H9 (cell line): ENCODE results near the gene TTC28. TPM values are rescaled to one million over a fixed set of nuclear protein-coding genes. Genes with fewer than 3 reads are reported as not detected.
"Not testable (repeated sequence)": the region's sequence is repeated elsewhere in the genome, so short reads cannot be mapped to it uniquely, and the experiment has no call there.

Experiments used
- DNase-seq: peaks from one replicate; pipeline ENCODE4 v3.0.0-alpha.2; 2017
- H2AFZ ChIP-seq: one replicate; pipeline ENCODE4 v1.6.1; 2013; ENCODE audit warnings: mild to moderate bottlenecking, low read length, control low read depth, moderate library complexity
- H2AK5ac ChIP-seq: 2 replicates; pipeline ENCODE4 v1.6.1; 2013; ENCODE audit warnings: low read length, control low read depth, mixed read lengths; ENCODE audit not compliant: insufficient read length
- H2BK120ac ChIP-seq: one replicate; pipeline ENCODE4 v1.6.1; 2013; ENCODE audit warnings: low read depth, mild to moderate bottlenecking, low read length, control low read depth, inconsistent platforms; ENCODE audit not compliant: poor library complexity, severe bottlenecking
- H2BK12ac ChIP-seq: 2 replicates; pipeline ENCODE4 v1.6.1; 2013; ENCODE audit warnings: low read length, control low read depth, mixed read lengths, low read depth; ENCODE audit not compliant: insufficient read length
- H2BK15ac ChIP-seq: 2 replicates; pipeline ENCODE4 v1.6.1; 2013; ENCODE audit warnings: low read depth, low read length, control low read depth
- H2BK20ac ChIP-seq: one replicate; pipeline ENCODE4 v1.6.1; 2013; ENCODE audit warnings: low read depth, mild to moderate bottlenecking, low read length, control low read depth, inconsistent platforms; ENCODE audit not compliant: poor library complexity, severe bottlenecking
- H2BK5ac ChIP-seq: 2 replicates; pipeline ENCODE4 v1.6.1; 2013; ENCODE audit warnings: low read length, control low read depth, mixed read lengths; ENCODE audit not compliant: insufficient read length
- H3K14ac ChIP-seq: 2 replicates; pipeline ENCODE4 v1.6.1; 2013; ENCODE audit warnings: low read length, control low read depth; ENCODE audit not compliant: insufficient read depth
- H3K18ac ChIP-seq: 2 replicates; pipeline ENCODE4 v1.6.1; 2013; ENCODE audit warnings: low read depth, mild to moderate bottlenecking, mixed read lengths, low read length, control low read depth; ENCODE audit not compliant: insufficient read length
- H3K23ac ChIP-seq: 2 replicates; pipeline ENCODE4 v1.6.1; 2013; ENCODE audit warnings: low read length, control low read depth, mixed read lengths, low read depth; ENCODE audit not compliant: insufficient read length
- H3K23me2 ChIP-seq: 2 replicates; pipeline ENCODE4 v1.6.1; 2013; ENCODE audit warnings: low read depth, mild to moderate bottlenecking, mixed read lengths, low read length, control low read depth; ENCODE audit not compliant: insufficient read length, poor library complexity, severe bottlenecking
- H3K27ac ChIP-seq: 2 replicates; pipeline ENCODE4 v1.5.1; 2013; ENCODE audit warnings: low read length, control low read depth, mixed read lengths, low read depth; ENCODE audit not compliant: insufficient read length
- H3K27me3 ChIP-seq: 2 replicates; pipeline ENCODE4 v1.6.1; 2013; ENCODE audit warnings: low read length, control low read depth, inconsistent platforms; ENCODE audit not compliant: insufficient read depth
- H3K4ac ChIP-seq: 2 replicates; pipeline ENCODE4 v1.6.1; 2013; ENCODE audit warnings: low read depth, mild to moderate bottlenecking, control low read depth, inconsistent platforms, low read length, moderate library complexity
- H3K4me1 ChIP-seq: 2 replicates; pipeline ENCODE4 v1.6.1; 2013; ENCODE audit warnings: low read length, control low read depth, inconsistent platforms; ENCODE audit not compliant: insufficient read depth
- H3K4me2 ChIP-seq: 2 replicates; pipeline ENCODE4 v1.6.1; 2013; ENCODE audit warnings: low read length, control low read depth, mixed read lengths; ENCODE audit not compliant: insufficient read length, insufficient read depth
- H3K56ac ChIP-seq: 2 replicates; pipeline ENCODE4 v1.6.1; 2013; ENCODE audit warnings: low read depth, mild to moderate bottlenecking, mixed read lengths, low read length, control low read depth; ENCODE audit not compliant: insufficient read length
- H3K79me1 ChIP-seq: 2 replicates; pipeline ENCODE4 v1.6.1; 2013; ENCODE audit warnings: low read depth, mild to moderate bottlenecking, moderate library complexity, low read length, control low read depth, inconsistent platforms; ENCODE audit not compliant: insufficient read depth, poor library complexity, severe bottlenecking
- H3K79me2 ChIP-seq: 2 replicates; pipeline ENCODE4 v1.6.1; 2013; ENCODE audit warnings: low read length, control low read depth, inconsistent platforms; ENCODE audit not compliant: insufficient read depth
- H3K9ac ChIP-seq: 2 replicates; pipeline ENCODE4 v1.6.1; 2013; ENCODE audit warnings: low read length, control low read depth, mixed read lengths; ENCODE audit not compliant: insufficient read length; ENCODE audit errors: extremely low read depth
- H3K9me3 ChIP-seq: one replicate; pipeline ENCODE4 v1.6.1; 2013; ENCODE audit warnings: low read depth, low read length, inconsistent platforms; ENCODE audit not compliant: control insufficient read depth
- H3T11ph ChIP-seq: one replicate; pipeline ENCODE4 v1.6.1; 2013; ENCODE audit warnings: mild to moderate bottlenecking, low read length, control low read depth, inconsistent platforms
- H4K20me1 ChIP-seq: one replicate; pipeline ENCODE4 v1.6.1; 2013; ENCODE audit not compliant: control insufficient read depth, insufficient read length, insufficient read depth
- H4K5ac ChIP-seq: 2 replicates; pipeline ENCODE4 v1.6.1; 2013; ENCODE audit warnings: low read depth, mild to moderate bottlenecking, mixed read lengths, low read length, control low read depth; ENCODE audit not compliant: insufficient read length
- H4K8ac ChIP-seq: replicated peaks from 2 replicates; pipeline ENCODE4 v1.6.1; 2013; ENCODE audit warnings: low read length, control low read depth, mixed read lengths, low read depth; ENCODE audit not compliant: insufficient read length
- H4K91ac ChIP-seq: 2 replicates; pipeline ENCODE4 v1.6.1; 2013; ENCODE audit warnings: low read depth, mild to moderate bottlenecking, moderate library complexity, mixed read lengths, low read length, control low read depth; ENCODE audit not compliant: insufficient read length
- H3K27ac Mint-ChIP-seq, 3 experiments: 2 replicates in 2 of 3; 3 replicates in 1 of 3; pipeline ENCODE4 v1.8.0; 2020 to 2021; ENCODE audit warnings: mixed read lengths in 3 of 3, mild to moderate bottlenecking in 1 of 3, moderate library complexity in 1 of 3
- H3K27me3 Mint-ChIP-seq: 2 replicates; pipeline ENCODE4 v1.8.0; 2021; ENCODE audit warnings: low read depth, mild to moderate bottlenecking, moderate library complexity, mixed read lengths
- H3K36me3 Mint-ChIP-seq, 3 experiments: 2 replicates in 2 of 3; 3 replicates in 1 of 3; pipeline ENCODE4 v1.8.0; 2020 to 2021; ENCODE audit warnings: low read depth in 3 of 3, mixed read lengths in 3 of 3; ENCODE audit not compliant: insufficient read depth in 1 of 3
- H3K4me1 Mint-ChIP-seq, 2 experiments: 2 replicates each; pipeline ENCODE4 v1.8.0; 2020; ENCODE audit warnings: mixed read lengths in 2 of 2
- H3K4me3 Mint-ChIP-seq, 2 experiments: 2 replicates in 1 of 2; 3 replicates in 1 of 2; pipeline ENCODE4 v1.8.0; 2020 to 2021; ENCODE audit warnings: mild to moderate bottlenecking in 2 of 2, mixed read lengths in 2 of 2, moderate library complexity in 1 of 2
- H3K9me3 Mint-ChIP-seq, 2 experiments: 2 replicates in 1 of 2; 3 replicates in 1 of 2; pipeline ENCODE4 v1.8.0; 2020; ENCODE audit warnings: mild to moderate bottlenecking in 2 of 2, mixed read lengths in 2 of 2, moderate library complexity in 1 of 2
- WGBS: extraction: QIAGEN DNeasy Blood & Tissue Kit; methylation state at CpG from one replicate; pipeline ENCODE4 v1.1.7; 2013; ENCODE audit warnings: missing lambda C conversion rate, low lambda C conversion rate, mixed read lengths; ENCODE audit not compliant: insufficient read length; ENCODE audit errors: extremely low coverage; 5-methylcytosine and 5-hydroxymethylcytosine counted together
- total RNA-seq: library from RNA; stranded (reverse); gene quantifications from 2 replicates; pipeline ENCODE4 v1.2.1, GENCODE V29; 2021

TTC28 gene
- total RNA-seq, 1 experiment from 2014 or later = 13.6 TPM

- not testable (repeated sequence) for H2BK15ac ChIP-seq, H3K14ac ChIP-seq, H3K4me2 ChIP-seq, H3K9ac ChIP-seq, H3K4ac ChIP-seq, H3K79me2 ChIP-seq, H4K91ac ChIP-seq, H2AK5ac ChIP-seq, H3T11ph ChIP-seq, H3K56ac ChIP-seq, H3K9me3 ChIP-seq, H3K27ac Mint-ChIP-seq, H3K79me1 ChIP-seq, H3K4me1 ChIP-seq, H2BK12ac ChIP-seq, H3K36me3 Mint-ChIP-seq, H4K5ac ChIP-seq, H3K23me2 ChIP-seq, H3K23ac ChIP-seq, H3K27me3 ChIP-seq, H2BK120ac ChIP-seq, H2AFZ ChIP-seq, H3K18ac ChIP-seq, H4K20me1 ChIP-seq, H2BK20ac ChIP-seq, H3K27ac ChIP-seq, H4K8ac ChIP-seq, H2BK5ac ChIP-seq
- no CpG with 5 or more reads among the region's 6 CpGs for WGBS
- H3K4me1 Mint-ChIP-seq = peaks cover 12% of the 10 kb centered on the region in 2 experiments
- H3K4me3 Mint-ChIP-seq = peak overlapping the region in 1 of 2 experiments; percentile 32; a peak in 2 of 5 replicates
- peak; percentile 42 for DNase-seq
- H3K9me3 Mint-ChIP-seq = peaks cover 7 to 12% of the 10 kb centered on the region in 2 experiments; a peak in 4 of 5 replicates
- peaks cover 67% of the 10 kb centered on the region for H3K27me3 Mint-ChIP-seq
Observed at GRCh38 chr22:28209457-28209856, 470.2 kb downstream of the TTC28 start.
